Mammary epithelial cell (primary cell): Measurements from ENCODE around the gene SERPINA12.

ENCODE experiments used
- CTCF ChIP-seq, 2 donors: IDR thresholded peaks in 1 of 2; conservative IDR thresholded peaks in 1 of 2; 2 replicates each; pipeline ENCODE4 v1.5.1; 2011 to 2012; ENCODE audit warnings: inconsistent platforms in 2 of 2, low read length in 2 of 2, mild to moderate bottlenecking in 2 of 2, control low read depth in 1 of 2, low read depth in 1 of 2; ENCODE audit not compliant: insufficient read depth in 1 of 2; ENCODE audit errors: extremely low read depth in 1 of 2
- EZH2 ChIP-seq: IDR thresholded peaks from 2 replicates; pipeline ENCODE4 v1.6.1; 2012; ENCODE audit warnings: low read length, inconsistent platforms, borderline replicate concordance

GRCh38 chr14:94441130-94441529 is 68.1 kb downstream of the SERPINA12 start:
- no peak for TF ChIP-seq CTCF (conservative IDR thresholded peaks at IDR 0.05 in 1 of 2, IDR thresholded peaks at IDR 0.05 in 1 of 2; ENCODE audit: extremely low read depth in 1 of 2, insufficient read depth in 1 of 2, low read depth in 1 of 2, low read length in 2 of 2)
- no peak for TF ChIP-seq EZH2
